Fibroblast of mammary gland (primary cell): ENCODE data around the gene SENP6.

Source experiments
- DNase-seq: peaks from one replicate; pipeline ENCODE4 v3.0.0-alpha.2; 2010; ENCODE audit warnings: low read depth
- H3K4me3 ChIP-seq: 2 replicates; pipeline ENCODE4 v1.5.1; 2011; ENCODE audit warnings: low read depth, mild to moderate bottlenecking, low read length, moderate library complexity; ENCODE audit not compliant: control insufficient read depth
- CTCF ChIP-seq: conservative IDR thresholded peaks from 2 replicates; pipeline ENCODE4 v1.5.1; 2011; ENCODE audit warnings: low read depth, low read length, inconsistent platforms; ENCODE audit not compliant: control insufficient read depth, insufficient read depth

SENP6 gene

GRCh38 chr6:75758061-75758460 lies 156.4 kb downstream of the SENP6 start:
- no peak for TF ChIP-seq CTCF
- DNase-seq: no peak

DNA sequence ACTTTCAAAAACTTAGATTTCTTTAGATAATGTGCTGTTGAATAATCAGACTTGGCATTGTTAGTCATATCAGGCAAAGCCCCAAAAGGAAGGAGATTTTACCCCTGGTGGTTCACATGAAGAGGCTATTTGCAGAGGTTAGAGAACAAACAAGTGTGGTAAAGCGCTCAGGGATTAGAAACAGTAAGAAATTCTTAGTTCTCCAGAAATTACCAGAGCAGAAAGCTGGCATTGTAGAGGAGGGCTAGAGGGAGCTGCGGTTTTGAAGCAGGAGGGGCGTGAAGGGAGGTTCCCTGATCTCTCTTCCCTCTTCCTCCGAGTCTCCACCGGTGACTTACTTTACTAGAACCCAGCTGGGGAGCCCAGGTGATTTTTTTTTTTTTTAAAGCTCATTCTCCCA lies 157.5 kb downstream of the SENP6 start:
- TF ChIP-seq CTCF: no peak
- no peak for DNase-seq
- no peak overlapping the region for H3K4me3 ChIP-seq

More at GRCh38 chr6:75758061-75758460, 156.4 kb downstream of the SENP6 start:
- H3K4me3 ChIP-seq: no peak overlapping the region

GRCh38 chr6:75760320-75760719 lies 158.6 kb downstream of the SENP6 start:
- DNase-seq: no peak
- no peak for TF ChIP-seq CTCF
- no peak overlapping the region for H3K4me3 ChIP-seq

DNA sequence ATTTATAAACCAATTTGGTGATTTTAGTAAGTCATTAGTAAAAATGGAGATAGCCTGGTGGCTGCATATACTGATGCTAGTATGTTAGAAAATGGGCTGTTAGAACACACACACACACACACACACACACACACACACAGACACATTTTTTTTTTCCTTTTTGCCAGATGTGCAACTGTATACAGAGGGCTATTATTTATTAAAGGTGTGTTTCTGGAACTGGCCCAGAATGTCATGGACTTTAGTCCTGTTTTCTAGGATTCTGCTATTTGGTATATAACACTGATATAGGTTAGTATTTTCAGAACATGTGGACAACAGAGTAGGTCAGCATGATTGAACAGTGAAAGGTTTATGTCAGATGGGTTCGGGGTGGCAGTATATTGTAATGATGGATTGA lies 159.8 kb downstream of the SENP6 start:
- no peak overlapping the region for H3K4me3 ChIP-seq
- no peak for DNase-seq
- no peak for TF ChIP-seq CTCF

GRCh38 chr6:75762063-75762462 lies 160.4 kb downstream of the SENP6 start:
- TF ChIP-seq CTCF: no peak
- H3K4me3 ChIP-seq: no peak overlapping the region
- no peak for DNase-seq

DNA sequence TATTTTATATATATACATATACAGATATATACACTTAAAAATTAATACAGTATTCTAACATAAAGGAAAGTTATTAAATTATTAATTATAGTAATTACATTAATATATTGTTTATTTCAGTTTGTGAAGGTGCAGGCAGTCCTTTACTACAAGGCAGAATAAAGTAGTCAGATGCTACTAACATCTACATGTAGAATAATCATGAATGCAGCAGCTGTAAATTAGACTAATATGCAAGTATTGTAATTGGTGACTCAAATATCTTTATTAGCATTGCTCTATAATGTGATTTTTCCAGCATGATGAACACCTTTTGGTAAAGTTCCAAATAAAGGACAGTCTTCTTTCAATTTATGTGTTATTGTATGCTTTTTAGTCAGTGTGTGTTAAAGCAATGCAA lies 164.7 kb downstream of the SENP6 start:
- no peak for DNase-seq
- no peak for TF ChIP-seq CTCF
- H3K4me3 ChIP-seq: no peak overlapping the region
